Germinal center (tissue), 1 donor: ENCODE measurements around the gene CHD2.

Experiments
- DNase-seq: peaks from one replicate; pipeline ENCODE4 v3.0.0; 2012; ENCODE audit warnings: mixed read lengths, low spot score

The CHD2 gene

GRCh38 chr15:92885224-92886041 is 14.7 kb upstream of the CHD2 start:
- DNase-seq, result no peak

GRCh38 chr15:92886042-92886537 is 14.0 kb upstream of the CHD2 start:
- no peak for DNase-seq

GRCh38 chr15:92886815-92887214 is 13.3 kb upstream of the CHD2 start:
- no peak for DNase-seq

GRCh38 chr15:92887869-92888268 is 12.3 kb upstream of the CHD2 start:
- DNase-seq, result no peak

- DNase-seq, result no peak
Observed at GRCh38 chr15:92889390-92890107, 10.6 kb upstream of the CHD2 start.

GRCh38 chr15:92891533-92892200 is 8.5 kb upstream of the CHD2 start:
- DNase-seq, result no peak

GRCh38 chr15:92892201-92892555 is 7.9 kb upstream of the CHD2 start:
- DNase-seq, result no peak

- DNase-seq, result no peak
Observed at GRCh38 chr15:92893200-92893599, 6.9 kb upstream of the CHD2 start.

GRCh38 chr15:92896561-92896960 is 3.6 kb upstream of the CHD2 start:
- no peak for DNase-seq

GRCh38 chr15:92897620-92898019 is 2.5 kb upstream of the CHD2 start:
- no peak for DNase-seq

GRCh38 chr15:92898988-92899582 is 1.0 kb upstream of the CHD2 start:
- DNase-seq, result no peak

- DNase-seq, result no peak
Observed at GRCh38 chr15:92899601-92899947, 550 bp upstream of the CHD2 start.

GRCh38 chr15:92900731-92901071 is 577 bp downstream of the CHD2 start:
- no peak for DNase-seq

GRCh38 chr15:92901072-92901761 is 1.1 kb downstream of the CHD2 start:
- DNase-seq, result no peak

- no peak for DNase-seq
Observed at GRCh38 chr15:92901995-92902394, 1.9 kb downstream of the CHD2 start.

- DNase-seq, result no peak
Observed at GRCh38 chr15:92902737-92903593, 2.8 kb downstream of the CHD2 start.

- no peak for DNase-seq
Observed at GRCh38 chr15:92903631-92903965, 3.5 kb downstream of the CHD2 start.

- peak; percentile 97 for DNase-seq
Observed at GRCh38 chr15:92903966-92904721, 4.0 kb downstream of the CHD2 start.

- DNase-seq, result no peak
Observed at GRCh38 chr15:92904722-92905571, 4.8 kb downstream of the CHD2 start.

GRCh38 chr15:92906020-92906419 is 5.9 kb downstream of the CHD2 start:
- DNase-seq, result no peak
